ENCODE measurements around the gene SDHA. TPM values are rescaled to one million over a fixed set of nuclear protein-coding genes. Genes with fewer than 3 reads are reported as not detected.

Gene SDHA
- 101 TPM for polyA plus RNA-seq (ENCODE audit: insufficient read length)

DNA sequence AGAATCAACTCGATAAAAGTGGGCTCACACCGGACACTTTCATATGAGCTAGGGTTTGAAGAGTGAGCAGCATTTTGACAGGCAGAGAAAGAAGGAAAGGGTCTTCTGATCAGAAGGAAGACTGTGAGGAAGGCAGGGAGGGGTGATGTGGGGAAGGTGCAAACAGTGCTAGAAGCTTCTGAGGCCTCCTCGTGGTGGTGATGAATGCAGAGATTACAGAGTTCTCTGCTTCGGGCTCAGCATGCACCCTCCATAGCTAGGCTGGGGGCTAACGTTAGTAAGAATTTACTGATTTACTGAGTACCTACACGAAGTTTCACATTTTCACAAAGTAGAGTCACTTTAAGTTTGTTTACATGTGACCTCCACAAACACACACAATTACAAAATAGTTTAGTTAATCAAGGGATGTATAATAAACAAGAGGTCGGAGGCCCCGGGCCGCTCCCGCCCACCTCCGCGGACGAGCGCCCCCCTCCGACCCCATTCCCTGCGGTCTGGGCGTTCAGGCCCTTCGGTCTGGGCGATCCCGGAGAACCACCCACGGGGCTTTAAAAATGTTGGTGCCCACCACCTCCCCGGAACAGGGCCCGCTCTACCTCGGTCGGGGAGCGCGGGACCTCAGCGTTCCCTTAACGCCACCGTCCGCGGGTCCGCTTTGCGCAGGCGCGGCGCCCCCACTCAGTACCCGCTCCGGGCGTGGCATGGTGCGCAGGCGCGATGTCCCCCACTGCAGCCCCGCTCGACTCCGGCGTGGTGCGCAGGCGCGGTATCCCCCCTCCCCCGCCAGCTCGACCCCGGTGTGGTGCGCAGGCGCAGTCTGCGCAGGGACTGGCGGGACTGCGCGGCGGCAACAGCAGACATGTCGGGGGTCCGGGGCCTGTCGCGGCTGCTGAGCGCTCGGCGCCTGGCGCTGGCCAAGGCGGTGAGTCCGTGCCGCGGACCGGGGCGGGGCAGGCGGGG is at the start of gene SDHA, which contains the start of gene CCDC127:
Gene SDHA, plus strand, starts transcription at position 827 of the 963 bp plus-strand sequence. Its CDS starts 36 bp downstream, at position 863.
Gene CCDC127, minus strand, starts transcription at position 660 of the 963 bp plus-strand sequence. CDS start 1,304 bp downstream, outside the sequence.
- DNase-seq (ENCODE audit: low read depth), result peak; percentile 86

GRCh38 chr5:169071-169727 is 48.9 kb upstream of the SDHA start:
- no peak for DNase-seq (ENCODE audit: low read depth)

DNA sequence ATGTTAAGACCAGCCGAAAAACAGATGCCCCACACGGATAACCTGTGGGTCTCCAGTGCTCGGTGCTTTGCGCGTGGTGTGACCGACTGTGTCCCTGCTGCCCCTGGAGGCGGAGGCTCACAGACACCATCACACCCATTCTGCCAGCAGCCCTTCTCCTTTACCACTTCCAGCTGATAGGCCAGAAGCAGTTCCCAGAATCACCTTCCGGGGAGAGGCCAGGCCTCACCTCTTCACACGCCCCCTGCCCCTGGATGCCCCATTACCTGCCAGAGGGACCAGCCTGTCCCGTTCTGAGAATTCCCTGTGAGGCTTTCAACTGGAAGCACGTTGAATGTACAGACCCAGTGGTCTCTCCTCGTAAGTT is 48.4 kb upstream of the SDHA start:
- no peak for DNase-seq (ENCODE audit: low read depth)

- no peak for DNase-seq (ENCODE audit: low read depth)
Measured at GRCh38 chr5:170971-171800, 46.9 kb upstream of the SDHA start.

GRCh38 chr5:171801-172331 is 46.3 kb upstream of the SDHA start:
- no peak for DNase-seq (ENCODE audit: low read depth)

DNA sequence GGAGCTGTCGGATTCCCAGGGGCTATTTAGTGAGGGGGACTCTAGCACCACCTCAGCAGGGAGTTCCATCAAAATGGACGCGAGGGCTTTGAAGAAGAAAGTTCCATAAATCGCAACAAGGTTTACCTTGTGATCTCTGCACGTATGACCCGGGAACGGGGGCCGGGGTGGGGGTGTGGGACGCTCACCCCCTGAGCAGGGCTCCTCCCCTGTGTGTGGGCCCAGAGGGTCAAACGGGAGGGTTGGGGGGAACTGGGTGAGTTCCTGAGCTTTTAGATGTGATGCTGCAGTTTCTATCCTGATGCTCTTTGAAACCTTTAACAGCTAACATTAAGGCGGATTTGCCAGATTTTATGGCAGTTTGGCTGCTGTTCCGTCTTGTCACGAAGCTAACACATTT is 45.7 kb upstream of the SDHA start:
- no peak for DNase-seq (ENCODE audit: low read depth)

- DNase-seq (ENCODE audit: low read depth), result no peak
Measured at GRCh38 chr5:172841-173251, 45.3 kb upstream of the SDHA start.

GRCh38 chr5:173392-174290 is 44.5 kb upstream of the SDHA start:
- no peak for DNase-seq (ENCODE audit: low read depth)

DNA sequence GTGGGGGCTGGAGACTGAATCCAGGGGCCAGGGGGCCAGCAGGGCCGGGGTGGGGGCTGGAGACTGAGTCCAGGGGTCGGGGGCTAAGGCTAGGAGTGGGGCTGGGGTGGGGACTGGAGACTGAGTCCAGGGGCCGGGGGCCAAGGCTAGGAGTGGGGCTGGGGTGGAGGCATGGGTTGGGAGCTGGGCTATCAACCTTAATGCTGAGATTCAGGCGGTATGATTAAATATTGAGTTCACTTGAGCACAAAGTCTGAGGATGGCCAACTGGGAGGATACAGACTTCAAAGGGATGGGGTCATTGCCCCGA is 43.9 kb upstream of the SDHA start:
- DNase-seq (ENCODE audit: low read depth), result no peak

- DNase-seq (ENCODE audit: low read depth), result no peak
Measured at GRCh38 chr5:174876-175465, 43.1 kb upstream of the SDHA start.

- DNase-seq (ENCODE audit: low read depth), result no peak
Measured at GRCh38 chr5:176296-176823, 41.8 kb upstream of the SDHA start.

- no peak for DNase-seq (ENCODE audit: low read depth)
Measured at GRCh38 chr5:178110-178509, 40.0 kb upstream of the SDHA start.

GRCh38 chr5:179401-179800 is 38.7 kb upstream of the SDHA start:
- no peak for DNase-seq (ENCODE audit: low read depth)

DNA sequence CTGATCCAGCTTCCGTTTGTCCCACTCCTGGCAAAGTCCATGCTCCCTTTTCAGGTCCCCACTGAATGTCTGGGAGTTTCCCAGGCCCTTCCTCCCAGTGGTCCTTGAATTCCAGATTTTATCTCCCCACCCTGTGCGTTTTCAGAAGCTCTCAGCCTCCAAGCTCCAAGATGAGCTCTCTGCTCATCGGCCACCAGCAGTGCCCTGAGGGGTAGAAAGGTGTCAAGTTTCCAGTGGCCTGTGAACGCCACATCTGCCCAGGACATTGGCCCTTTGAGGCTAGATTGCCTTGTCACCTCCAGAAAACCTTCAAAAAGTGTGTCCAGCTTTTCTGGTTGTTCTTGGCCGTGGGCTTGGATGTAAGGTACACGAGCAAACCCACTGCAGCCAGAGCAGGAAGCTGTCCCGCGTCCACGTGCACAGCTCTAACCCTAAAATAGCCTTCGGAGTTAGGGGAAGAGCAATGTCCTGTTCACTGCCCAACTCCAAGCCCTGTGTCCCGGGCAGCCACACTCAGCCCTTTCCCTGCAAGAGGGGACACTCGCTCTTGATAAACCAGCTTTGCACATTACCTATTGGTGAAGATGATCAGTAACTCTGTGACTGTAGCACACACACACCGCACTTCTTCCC is 37.7 kb upstream of the SDHA start:
- no peak for DNase-seq (ENCODE audit: low read depth)

- DNase-seq (ENCODE audit: low read depth), result no peak
Measured at GRCh38 chr5:181160-181559, 37.0 kb upstream of the SDHA start.

DNA sequence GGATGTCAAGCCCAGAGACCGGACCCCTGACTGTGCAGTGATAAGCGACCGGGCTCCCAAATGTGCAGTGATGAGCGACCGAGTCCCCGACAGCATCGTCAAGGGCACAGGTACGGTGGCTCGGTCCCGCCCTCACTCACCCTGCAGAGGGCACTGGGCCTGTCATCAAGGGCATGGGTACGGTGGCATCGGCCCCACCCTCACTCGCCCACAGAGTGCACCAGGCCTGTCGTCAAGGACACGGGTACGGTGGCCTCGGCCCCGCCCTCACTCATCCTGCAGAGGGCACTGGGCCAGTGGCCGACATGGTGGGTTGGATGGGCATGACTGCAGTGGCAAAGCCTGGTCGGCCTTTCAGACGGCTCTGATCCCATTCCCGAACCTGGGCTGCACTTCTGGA is 36.6 kb upstream of the SDHA start:
- DNase-seq (ENCODE audit: low read depth), result no peak

- no peak for DNase-seq (ENCODE audit: low read depth)
Measured at GRCh38 chr5:182126-182525, 36.0 kb upstream of the SDHA start.

- DNase-seq (ENCODE audit: low read depth), result no peak
Measured at GRCh38 chr5:184471-184870, 33.6 kb upstream of the SDHA start.
